A673 (cell line): ENCODE data around the gene TMEM156. TPM values are rescaled to one million over a fixed set of nuclear protein-coding genes. Genes with fewer than 3 reads are reported as not detected.

Source experiments
- BruUV-seq: library from RNA; stranded (reverse); fragments of 400-500 nt; replicated peaks from 2 replicates; lab custom pipeline; 2021; lab: Mats Ljungman, UMichigan
- CTCF ChIA-PET: fragments of 300-600 bp; sonication (Branson Sonifier 250); formaldehyde crosslinking; loops from one replicate; lab custom pipeline; 2022; ENCODE audit warnings: antibody characterized with exemption; lab: Charles Lee
- POLR2A ChIA-PET: fragments of 300-600 bp; sonication (Branson Sonifier 250); formaldehyde crosslinking; loops from one replicate; lab custom pipeline; 2022; ENCODE audit warnings: antibody characterized with exemption; ENCODE audit not compliant: low non-redundant PET; lab: Charles Lee
- DNase-seq: peaks from one replicate; pipeline ENCODE4 v3.0.0-alpha.2; 2015; ENCODE audit warnings: low spot score
- H3K27ac ChIP-seq: fragments of 200-600 bp; sonication (generic); 2 replicates; pipeline ENCODE4 v1.5.1; 2016; ENCODE audit warnings: mixed run types, low read depth, mild to moderate bottlenecking, mixed read lengths, antibody characterized with exemption, low read length; ENCODE audit not compliant: poor library complexity, severe bottlenecking
- H3K27me3 ChIP-seq: fragments of 200-600 bp; sonication (generic); replicated peaks from 2 replicates; pipeline ENCODE4 v1.6.1; 2017; ENCODE audit warnings: mixed run types, low read depth, mild to moderate bottlenecking, mixed read lengths, antibody characterized with exemption, low read length; ENCODE audit not compliant: insufficient read depth, poor library complexity
- H3K36me3 ChIP-seq: fragments of 200-600 bp; sonication (generic); 2 replicates; pipeline ENCODE4 v1.6.1; 2016; ENCODE audit warnings: mixed run types, mild to moderate bottlenecking, mixed read lengths, antibody characterized with exemption, low read length; ENCODE audit not compliant: insufficient read depth, poor library complexity, severe bottlenecking
- H3K4me1 ChIP-seq: fragments of 200-600 bp; sonication (generic); 2 replicates; pipeline ENCODE4 v1.6.1; 2017; ENCODE audit warnings: mixed run types, mild to moderate bottlenecking, mixed read lengths, antibody characterized with exemption, low read length; ENCODE audit not compliant: insufficient read depth, poor library complexity, severe bottlenecking
- H3K4me3 ChIP-seq: fragments of 200-600 bp; sonication (generic); 2 replicates; pipeline ENCODE4 v1.5.1; 2016; ENCODE audit warnings: low read depth, mixed run types, mild to moderate bottlenecking, mixed read lengths, low read length; ENCODE audit not compliant: poor library complexity, severe bottlenecking
- H3K9me3 ChIP-seq: fragments of 200-600 bp; sonication (generic); 2 replicates; pipeline ENCODE4 v1.6.1; 2016; ENCODE audit warnings: mixed run types, low read depth, mild to moderate bottlenecking, mixed read lengths, antibody characterized with exemption, low read length; ENCODE audit not compliant: poor library complexity, severe bottlenecking
- CTCF ChIP-seq: fragments of 300-800, 200-600 bp; sonication (generic); conservative IDR thresholded peaks from 2 replicates; pipeline ENCODE4 v1.5.1; 2017; ENCODE audit warnings: low read depth, mild to moderate bottlenecking, antibody characterized with exemption, low read length, moderate library complexity, mixed read lengths
- EZH2 ChIP-seq: fragments of 200-600 bp; sonication (generic); IDR thresholded peaks from 2 replicates; pipeline ENCODE4 v1.6.1; 2017; ENCODE audit warnings: borderline replicate concordance, low read depth, mild to moderate bottlenecking, mixed read lengths, antibody characterized with exemption, low read length; ENCODE audit not compliant: poor library complexity, severe bottlenecking
- intact Hi-C: fragments of 100-400 bp; cut with micrococcal nuclease; formaldehyde crosslinking; loops from one replicate; pipeline ENCODE4 v1.10.0; 2022; ENCODE audit not compliant: unreplicated experiment
- total RNA-seq: library from RNA; stranded (reverse); gene quantifications from 2 replicates; pipeline ENCODE4 v1.2.3, GENCODE V29; 2021

The TMEM156 gene
- total RNA-seq, 1 experiment from 2014 or later, result not detected

GRCh38 chr4:38979511-38980230 lies 52.5 kb downstream of the TMEM156 start:
- intact Hi-C loops, result no loop called here
- POLR2A ChIA-PET, result no interaction called here

DNA sequence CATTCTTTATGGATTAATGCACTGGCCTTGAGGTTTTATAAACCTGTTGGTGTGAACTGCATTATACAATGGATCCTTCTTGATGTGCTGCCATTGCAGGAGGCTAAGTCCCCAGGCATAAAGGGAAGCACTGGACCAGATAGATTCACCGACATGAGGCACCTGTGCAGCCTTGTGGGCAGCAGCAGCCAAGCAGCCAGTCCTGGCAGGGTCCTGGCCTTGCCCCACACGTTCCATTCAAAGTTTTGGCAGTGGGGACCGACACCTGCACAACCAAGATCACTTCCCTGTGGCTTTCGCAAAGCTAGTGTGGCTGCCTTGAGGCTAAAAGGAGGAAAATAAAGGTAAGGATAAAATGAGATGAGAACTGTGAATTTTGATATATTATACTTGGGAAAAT lies 53.1 kb downstream of the TMEM156 start:
- H3K27me3 ChIP-seq, result no peaks in the 10 kb centered on the region
- CTCF ChIA-PET, result no interaction called here
- no peak for DNase-seq
- H3K4me3 ChIP-seq, result no peak overlapping the region
- H3K36me3 ChIP-seq, result no peaks in the 10 kb centered on the region
- POLR2A ChIA-PET, result no interaction called here
- intact Hi-C loops, result no loop called here
- TF ChIP-seq CTCF (no peak), EZH2 (no peak)
- no peaks in the 10 kb centered on the region for H3K9me3 ChIP-seq
- no peak overlapping the region for H3K27ac ChIP-seq
- BruUV-seq, result no TSS peak
- peaks cover 9% of the 10 kb centered on the region for H3K4me1 ChIP-seq

More at GRCh38 chr4:38979511-38980230, 52.5 kb downstream of the TMEM156 start:
- DNase-seq, result no peak
- H3K4me1 ChIP-seq, result peaks cover 14% of the 10 kb centered on the region
- no peaks in the 10 kb centered on the region for H3K36me3 ChIP-seq
- H3K9me3 ChIP-seq, result no peaks in the 10 kb centered on the region
- BruUV-seq, result no TSS peak
- TF ChIP-seq CTCF (no peak), EZH2 (no peak)
- H3K27ac ChIP-seq, result no peak overlapping the region
- no peak overlapping the region for H3K4me3 ChIP-seq
- CTCF ChIA-PET, result no interaction called here
- H3K27me3 ChIP-seq, result no peaks in the 10 kb centered on the region

- CTCF ChIA-PET, result no interaction called here
- DNase-seq, result no peak
- no peak overlapping the region for H3K27ac ChIP-seq
These were observed 55.9 kb downstream of the TMEM156 start for GRCh38 chr4:38976308-38976707.

More at GRCh38 chr4:38976308-38976707, 55.9 kb downstream of the TMEM156 start:
- Histone ChIP-seq H3K4me1 (no peaks in the 10 kb centered on the region), H3K9me3 (no peaks in the 10 kb centered on the region), H3K4me3 (no peak overlapping the region), H3K27me3 (no peaks in the 10 kb centered on the region), H3K36me3 (no peaks in the 10 kb centered on the region)
- intact Hi-C loops, result no loop called here
- BruUV-seq, result no TSS peak
- TF ChIP-seq CTCF (no peak), EZH2 (no peak)
- POLR2A ChIA-PET, result no interaction called here
